GM23338 (cell line): ENCODE results near the gene EPC1.

Source experiments
- CREB1 ChIP-seq: fragments of 250-450 bp; sonication (Bioruptor Pico); IDR thresholded peaks from 2 replicates; pipeline ENCODE4 v1.5.0; 2020; ENCODE audit warnings: low read depth, mild to moderate bottlenecking, moderate library complexity
- CTCF ChIP-seq, 2 experiments: fragments of 200-600 bp in 1 of 2; sonication (generic) in 1 of 2; conservative IDR thresholded peaks; 2 replicates each; pipeline versions ENCODE4 v1.5.1 to v1.6.1; 2016 to 2017; ENCODE audit warnings: antibody characterized with exemption in 2 of 2, low read depth in 2 of 2, mild to moderate bottlenecking in 2 of 2, moderate library complexity in 1 of 2
- ETS1 ChIP-seq: IDR thresholded peaks from 2 replicates; pipeline ENCODE4 v1.6.1; 2016; ENCODE audit warnings: antibody characterized with exemption
- EZH2 ChIP-seq: fragments of 200-600 bp; sonication (generic); IDR thresholded peaks from one replicate; pipeline ENCODE4 v1.8.0; 2017; ENCODE audit warnings: antibody characterized with exemption, mild to moderate bottlenecking, low read depth; ENCODE audit not compliant: unreplicated experiment
- EZH2phosphoT487 ChIP-seq: fragments of 200-600 bp; sonication (generic); IDR thresholded peaks from one replicate; pipeline ENCODE4 v1.8.1; 2018; ENCODE audit warnings: antibody characterized with exemption; ENCODE audit not compliant: unreplicated experiment
- JUNB ChIP-seq: IDR thresholded peaks from one replicate; pipeline ENCODE4 v1.6.1; 2016; ENCODE audit warnings: antibody characterized with exemption; ENCODE audit not compliant: unreplicated experiment
- POLR2AphosphoS5 ChIP-seq: IDR thresholded peaks from 2 replicates; pipeline ENCODE4 v1.6.1; 2016; ENCODE audit warnings: antibody characterized with exemption, low read depth
- ZNF114 ChIP-seq: fragments of 250-450 bp; sonication (Bioruptor Pico); IDR thresholded peaks from 2 replicates; pipeline ENCODE4 v1.5.0; 2020; ENCODE audit warnings: mild to moderate bottlenecking, moderate library complexity
- ZNF331 ChIP-seq: fragments of 250-450 bp; sonication (Bioruptor Pico); IDR thresholded peaks from 2 replicates; pipeline ENCODE4 v1.5.0; 2020; ENCODE audit warnings: low read depth, mild to moderate bottlenecking, moderate library complexity

GRCh38 chr10:32273336-32273735, 73.6 kb downstream of the EPC1 start:
- no peak for TF ChIP-seq CTCF (conservative IDR thresholded peaks at IDR 0.05; ENCODE audit: low read depth in 2 of 2)
- no peak for TF ChIP-seq POLR2AphosphoS5
- TF ChIP-seq EZH2, result no peak
- TF ChIP-seq CREB1 (CRISPR knock-in tag), result no peak
- no peak for TF ChIP-seq JUNB
- no peak for TF ChIP-seq EZH2phosphoT487
- TF ChIP-seq ZNF331, result no peak
- no peak for TF ChIP-seq ETS1
- no peak for TF ChIP-seq ZNF114 (CRISPR knock-in tag)
